Tibial nerve (tissue), 3 donors: ENCODE measurements around the gene MTCL3.

Experiments used
- CTCF ChIP-seq, 5 experiments: fragments of 200-600 bp in 3 of 5; fragments of 450-650 bp in 2 of 5; sonication (generic) in 3 of 5; IDR thresholded peaks; one replicate each; pipeline ENCODE4 v1.5.1; 2016 to 2019; ENCODE audit warnings: antibody characterized with exemption in 5 of 5, mild to moderate bottlenecking in 3 of 5, moderate library complexity in 2 of 5
- POLR2A ChIP-seq, 2 donors: fragments of 450-650 bp; IDR thresholded peaks; one replicate each; pipeline ENCODE4 v1.6.1; 2017; ENCODE audit warnings: antibody characterized with exemption in 2 of 2, mild to moderate bottlenecking in 2 of 2, moderate library complexity in 2 of 2

DNA sequence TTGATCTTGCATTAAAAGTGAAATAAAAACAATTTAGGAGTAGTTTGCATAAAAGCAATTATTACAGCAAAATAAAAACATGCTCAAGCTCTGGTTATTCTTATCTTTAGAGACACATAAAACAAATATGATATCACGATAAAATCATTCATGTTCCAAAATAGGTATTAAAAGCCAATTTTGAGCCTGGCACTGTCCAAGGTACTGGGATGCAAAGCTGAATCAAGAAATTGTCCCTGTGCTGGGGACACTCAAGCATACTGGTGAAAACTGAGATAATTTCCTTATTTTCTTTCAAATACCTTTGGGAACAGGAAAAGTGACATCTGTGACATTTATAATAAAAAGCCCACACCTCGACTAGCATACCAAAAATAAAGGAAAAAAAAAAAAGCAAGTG lies 931 bp upstream of the MTCL3 start:
- TF ChIP-seq CTCF (IDR thresholded peaks at IDR 0.05) = no peak
- no peak for TF ChIP-seq POLR2A (IDR thresholded peaks at IDR 0.05)
